GM18951 (cell line): ENCODE measurements around the gene KYAT1.
"Not testable (repeated sequence)": the region's sequence is repeated elsewhere in the genome, so short reads cannot be mapped to it uniquely, and the experiment has no call there.

Experiments used
- POLR2A ChIP-seq: IDR thresholded peaks from 4 replicates; pipeline ENCODE4 v1.6.1; 2011; ENCODE audit warnings: mild to moderate bottlenecking; ENCODE audit not compliant: insufficient read length, insufficient read depth; ENCODE audit errors: extremely low read depth
- in situ Hi-C: fragments of 300-500 bp; cut with MboI; formaldehyde crosslinking; loops from one replicate; pipeline ENCODE4 v1.12.0; 2022; ENCODE audit warnings: low sequenced_read_pairs, mixed read lengths, inconsistent platforms; ENCODE audit not compliant: unreplicated experiment

Gene KYAT1

GRCh38 chr9:128887049-128887448, 5.3 kb upstream of the KYAT1 start:
- TF ChIP-seq POLR2A: no peak
- in situ Hi-C loops: no loop called here

- no peak for TF ChIP-seq POLR2A
Observed at GRCh38 chr9:128886211-128886891, 4.6 kb upstream of the KYAT1 start.

GRCh38 chr9:128885798-128886197, 4.0 kb upstream of the KYAT1 start:
- in situ Hi-C loops: no loop called here
- TF ChIP-seq POLR2A: no peak

More at GRCh38 chr9:128886211-128886891, 4.6 kb upstream of the KYAT1 start:
- in situ Hi-C loops: no loop called here

GRCh38 chr9:128885376-128885775, 3.6 kb upstream of the KYAT1 start:
- in situ Hi-C loops: no loop called here
- TF ChIP-seq POLR2A: no peak

- TF ChIP-seq POLR2A: no peak
- in situ Hi-C loops: no loop called here
Observed at GRCh38 chr9:128884164-128884563, 2.4 kb upstream of the KYAT1 start.

- in situ Hi-C loops: no loop called here
- TF ChIP-seq POLR2A: no peak
Observed at GRCh38 chr9:128882677-128883603, 1.2 kb upstream of the KYAT1 start.

- in situ Hi-C loops: no loop called here
Observed at GRCh38 chr9:128877852-128878251, 3.9 kb downstream of the KYAT1 start.

GRCh38 chr9:128870941-128871265, 10.8 kb downstream of the KYAT1 start:
- in situ Hi-C loops: not testable (repeated sequence)

More at GRCh38 chr9:128877852-128878251, 3.9 kb downstream of the KYAT1 start:
- TF ChIP-seq POLR2A: no peak

GRCh38 chr9:128870128-128870940, 11.4 kb downstream of the KYAT1 start:
- no peak for TF ChIP-seq POLR2A
- in situ Hi-C loops: no loop called here

GRCh38 chr9:128863647-128864046, 18.1 kb downstream of the KYAT1 start:
- in situ Hi-C loops: loop anchor here (5.0 kb wide), 1 partner anchor 64 kb away; no protein-coding TSS in a partner anchor

GRCh38 chr9:128862401-128862851, 19.3 kb downstream of the KYAT1 start:
- in situ Hi-C loops: loop anchor here (5.0 kb wide), 1 partner anchor 65 kb away; no protein-coding TSS in a partner anchor
- TF ChIP-seq POLR2A: no peak

More at GRCh38 chr9:128863647-128864046, 18.1 kb downstream of the KYAT1 start:
- TF ChIP-seq POLR2A: no peak

- in situ Hi-C loops: loop anchor here (5.0 kb wide), 1 partner anchor 66 kb away; no protein-coding TSS in a partner anchor
- no peak for TF ChIP-seq POLR2A
Observed at GRCh38 chr9:128861501-128861900, 20.2 kb downstream of the KYAT1 start.

GRCh38 chr9:128860937-128861336, 20.8 kb downstream of the KYAT1 start:
- no peak for TF ChIP-seq POLR2A
- in situ Hi-C loops: loop anchor here (5.0 kb wide), 1 partner anchor 66 kb away; no protein-coding TSS in a partner anchor

- in situ Hi-C loops: not testable (repeated sequence)
Observed at GRCh38 chr9:128858476-128858875, 23.3 kb downstream of the KYAT1 start.

GRCh38 chr9:128854454-128854853, 27.3 kb downstream of the KYAT1 start:
- in situ Hi-C loops: not testable (repeated sequence)

GRCh38 chr9:128852646-128853045, 29.1 kb downstream of the KYAT1 start:
- in situ Hi-C loops: not testable (repeated sequence)

GRCh38 chr9:128851779-128852600, 29.8 kb downstream of the KYAT1 start:
- in situ Hi-C loops: not testable (repeated sequence)
